Dermis lymphatic vessel endothelial cell (primary cell): Measurements from ENCODE around the gene LMX1B. TPM values are rescaled to one million over a fixed set of nuclear protein-coding genes. Genes with fewer than 3 reads are reported as not detected.

Experiments
- total RNA-seq: library from RNA; depleted of rRNA; stranded (reverse); fragments of >200 nt; gene quantifications from 2 replicates; pipeline ENCODE4 v1.2.1, GENCODE V29; 2014

Gene LMX1B
- not detected in 2 replicates for total RNA-seq

DNA sequence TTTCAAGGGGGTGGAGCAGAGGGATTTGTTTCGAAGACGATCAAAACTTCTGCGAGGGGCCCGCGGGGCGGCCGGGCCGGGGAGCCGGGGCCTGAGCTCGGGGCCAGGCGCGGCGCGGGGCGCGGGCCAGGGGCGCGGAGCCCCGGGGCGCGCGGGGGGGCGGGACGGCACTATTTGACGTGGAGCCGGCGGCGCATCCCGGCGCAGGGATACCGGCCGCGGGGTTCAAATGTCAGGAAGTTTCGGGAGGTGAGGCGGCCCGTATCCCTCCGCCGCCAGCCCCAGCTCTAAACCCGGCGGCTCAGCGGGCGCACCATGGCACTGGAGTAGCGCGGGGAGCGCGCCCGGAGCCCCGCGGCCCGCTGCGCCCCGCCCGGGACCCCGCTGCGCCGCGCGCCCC, at the start of gene LMX1B:
LMX1B (plus strand) TSS at position 278 of the 400 bp plus-strand sequence. CDS start 522 bp downstream, outside the sequence.

Other genes with a start within 250 kb of the LMX1B start
- gene ZBTB43, start 191.1 kb downstream of the LMX1B start, total RNA-seq: 8.3 and 11.6 TPM in 2 replicates
- gene ZBTB34, start 246.7 kb downstream of the LMX1B start, total RNA-seq: 9.6 and 11.5 TPM in 2 replicates